SU-DHL-6 (cell line): ENCODE data around the gene RNASE4.

Experiments used
- H2AFZ ChIP-seq: fragments of 200-600 bp; sonication (generic); 2 replicates; pipeline ENCODE4 v1.6.1; 2014; ENCODE audit warnings: low read depth, mild to moderate bottlenecking, moderate library complexity, mixed read lengths, antibody characterized with exemption, low read length; ENCODE audit not compliant: severe bottlenecking
- H3F3A ChIP-seq: fragments of 200-600 bp; shearing (Covaris generic); 2 replicates; pipeline ENCODE4 v1.6.0; 2016; ENCODE audit warnings: antibody characterized with exemption, mild to moderate bottlenecking; ENCODE audit not compliant: insufficient read depth
- H3K27ac ChIP-seq: fragments of 200-600 bp; sonication (generic); 2 replicates; pipeline ENCODE4 v1.5.1; 2016; ENCODE audit warnings: low read depth, mild to moderate bottlenecking, low read length, moderate library complexity, mixed read lengths
- H3K27me3 ChIP-seq: fragments of 200-600 bp; sonication (generic), shearing (Covaris generic); 2 replicates; pipeline ENCODE4 v1.6.0; 2014; ENCODE audit warnings: mild to moderate bottlenecking, low read length
- H3K36me3 ChIP-seq: fragments of 200-600 bp; sonication (generic); 2 replicates; pipeline ENCODE4 v1.6.1; 2014; ENCODE audit warnings: mild to moderate bottlenecking, low read length, mixed read lengths
- H3K4me2 ChIP-seq: fragments of 300-600, 200-600 bp; shearing (Covaris generic), sonication (generic); 2 replicates; pipeline ENCODE4 v1.6.0; 2014; ENCODE audit warnings: low read length, low read depth, mild to moderate bottlenecking; ENCODE audit not compliant: poor library complexity, severe bottlenecking
- H3K4me3 ChIP-seq: fragments of 200-600 bp; sonication (generic); 2 replicates; pipeline ENCODE4 v1.5.1; 2014; ENCODE audit warnings: antibody characterized with exemption, low read length, mild to moderate bottlenecking, mixed read lengths; ENCODE audit not compliant: insufficient read depth, poor library complexity, severe bottlenecking
- H3K79me2 ChIP-seq: fragments of 200-600 bp; sonication (generic); 2 replicates; pipeline ENCODE4 v1.6.1; 2014; ENCODE audit warnings: mild to moderate bottlenecking, low read length, moderate library complexity; ENCODE audit not compliant: insufficient read depth
- H3K9ac ChIP-seq: fragments of 200-600 bp; sonication (generic); 2 replicates; pipeline ENCODE4 v1.7.0; 2014; ENCODE audit warnings: mild to moderate bottlenecking, low read length
- H3K9me2 ChIP-seq: fragments of 200-600 bp; sonication (generic); replicated peaks from 2 replicates; pipeline ENCODE4 v1.6.1; 2014; ENCODE audit warnings: low read length; ENCODE audit not compliant: insufficient read depth
- H3K9me3 ChIP-seq: fragments of 200-600 bp; sonication (generic); 2 replicates; pipeline ENCODE4 v1.6.1; 2014; ENCODE audit warnings: low read length, mixed read lengths; ENCODE audit not compliant: insufficient read depth
- H4K20me1 ChIP-seq: fragments of 200-600 bp; sonication (generic); 2 replicates; pipeline ENCODE4 v1.6.1; 2014; ENCODE audit warnings: low read depth, mild to moderate bottlenecking, antibody characterized with exemption, low read length, moderate library complexity, mixed read lengths
- CTCF ChIP-seq: fragments of 200-600 bp; sonication (generic); IDR thresholded peaks from one replicate; pipeline ENCODE4 v1.5.1; 2017; ENCODE audit warnings: antibody characterized with exemption, mild to moderate bottlenecking, low read length, moderate library complexity; ENCODE audit not compliant: insufficient read depth, poor library complexity, severe bottlenecking
- EZH2phosphoT487 ChIP-seq: fragments of 200-600 bp; sonication (generic), shearing (Covaris generic); conservative IDR thresholded peaks from 2 replicates; pipeline ENCODE4 v1.6.1; 2018; ENCODE audit warnings: mild to moderate bottlenecking, antibody characterized with exemption, low read length, moderate library complexity, mixed read lengths

RNASE4 gene

DNA sequence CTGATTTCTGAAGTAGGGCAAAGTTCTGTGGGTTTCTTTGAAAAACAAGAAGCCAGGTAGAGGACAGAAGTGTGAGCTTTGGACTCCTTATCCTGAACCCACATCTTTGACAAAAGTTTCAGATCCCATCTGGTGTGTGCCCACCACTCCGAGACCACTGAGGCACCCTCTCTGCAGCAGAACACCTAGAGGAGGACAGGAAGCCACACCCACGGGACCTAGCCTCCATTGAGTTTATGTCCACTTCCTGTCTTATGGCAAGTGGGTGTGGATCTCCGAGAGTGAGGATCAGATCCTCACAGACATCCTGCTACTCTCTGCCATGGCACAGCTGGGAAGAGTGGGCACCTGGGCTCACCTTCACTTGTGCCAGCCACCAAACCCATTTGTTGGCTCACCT, 26.1 kb upstream of the RNASE4 start:
- no peak overlapping the region for H3K9ac ChIP-seq
- no peaks in the 10 kb centered on the region for H3K79me2 ChIP-seq
- H3K36me3 ChIP-seq = no peaks in the 10 kb centered on the region
- H2AFZ ChIP-seq = no peak overlapping the region
- no peak overlapping the region for H3K4me3 ChIP-seq
- TF ChIP-seq EZH2phosphoT487 = no peak
- TF ChIP-seq CTCF = no peak
- H4K20me1 ChIP-seq = no peaks in the 10 kb centered on the region
- no peak overlapping the region for H3K27ac ChIP-seq
- H3K4me2 ChIP-seq = no peak overlapping the region
- no peaks in the 10 kb centered on the region for H3F3A ChIP-seq
- H3K9me3 ChIP-seq = no peaks in the 10 kb centered on the region
- H3K27me3 ChIP-seq = no peaks in the 10 kb centered on the region
- H3K9me2 ChIP-seq = no peaks in the 10 kb centered on the region

DNA sequence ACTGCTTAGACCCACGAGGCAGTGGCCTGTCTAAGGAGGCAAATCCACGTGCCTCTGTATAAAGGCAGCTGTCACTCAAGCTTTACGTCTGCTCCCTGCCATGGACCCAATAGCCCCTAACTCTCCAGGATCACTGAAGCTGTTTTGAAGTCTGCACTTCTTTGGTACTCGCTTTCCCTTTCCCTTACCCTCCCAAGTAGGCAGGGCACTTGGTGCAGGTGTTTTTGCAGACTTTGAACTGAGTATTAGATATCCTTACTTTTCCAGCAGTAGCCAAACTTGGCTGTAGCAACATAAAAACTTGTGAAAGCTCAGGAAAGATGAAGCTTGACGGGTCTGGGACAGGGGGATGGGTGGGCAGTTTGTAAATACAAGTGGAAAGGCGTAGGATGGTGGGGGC, 25.0 kb upstream of the RNASE4 start:
- no peak overlapping the region for H3K4me2 ChIP-seq
- H3F3A ChIP-seq = no peaks in the 10 kb centered on the region
- TF ChIP-seq CTCF = no peak
- TF ChIP-seq EZH2phosphoT487 = no peak
- H3K9ac ChIP-seq = no peak overlapping the region
- H3K4me3 ChIP-seq = no peak overlapping the region
- no peaks in the 10 kb centered on the region for H3K79me2 ChIP-seq
- no peaks in the 10 kb centered on the region for H4K20me1 ChIP-seq
- no peak overlapping the region for H2AFZ ChIP-seq
- no peaks in the 10 kb centered on the region for H3K27me3 ChIP-seq
- H3K36me3 ChIP-seq = no peaks in the 10 kb centered on the region
- no peaks in the 10 kb centered on the region for H3K9me3 ChIP-seq
- no peak overlapping the region for H3K27ac ChIP-seq
- H3K9me2 ChIP-seq = no peaks in the 10 kb centered on the region

GRCh38 chr14:20659813-20660395, 24.5 kb upstream of the RNASE4 start:
- Histone ChIP-seq H3K9me3 (no peaks in the 10 kb centered on the region), H3K9ac (no peak overlapping the region), H3K9me2 (no peaks in the 10 kb centered on the region), H3K27ac (no peak overlapping the region), H4K20me1 (no peaks in the 10 kb centered on the region), H3F3A (no peaks in the 10 kb centered on the region), H3K4me2 (no peak overlapping the region), H3K36me3 (no peaks in the 10 kb centered on the region), H3K4me3 (no peak overlapping the region), H3K27me3 (no peaks in the 10 kb centered on the region), H3K79me2 (no peaks in the 10 kb centered on the region), H2AFZ (no peak overlapping the region)
- no peak for TF ChIP-seq CTCF
- TF ChIP-seq EZH2phosphoT487 = no peak

GRCh38 chr14:20661197-20661596, 23.2 kb upstream of the RNASE4 start:
- no peaks in the 10 kb centered on the region for H3K9me3 ChIP-seq
- TF ChIP-seq CTCF (no peak), EZH2phosphoT487 (no peak)
- H3K27me3 ChIP-seq = no peaks in the 10 kb centered on the region
- no peaks in the 10 kb centered on the region for H3F3A ChIP-seq
- H3K36me3 ChIP-seq = no peaks in the 10 kb centered on the region
- no peaks in the 10 kb centered on the region for H4K20me1 ChIP-seq
- H3K9ac ChIP-seq = no peak overlapping the region
- no peak overlapping the region for H2AFZ ChIP-seq
- H3K9me2 ChIP-seq = no peaks in the 10 kb centered on the region
- no peak overlapping the region for H3K27ac ChIP-seq
- no peak overlapping the region for H3K4me3 ChIP-seq
- no peaks in the 10 kb centered on the region for H3K79me2 ChIP-seq
- H3K4me2 ChIP-seq = no peak overlapping the region
